Activated CD4-positive, alpha-beta T cell treated with anti-CD3 and anti-CD28 coated beads for 24 hours (primary cell): Measurements from ENCODE around the gene UTP4.
"Not testable (repeated sequence)": the region's sequence is repeated elsewhere in the genome, so short reads cannot be mapped to it uniquely, and the experiment has no call there.

Source experiments
- DNase-seq, 2 donors: peaks; one replicate each; pipeline ENCODE4 v3.0.0-alpha.2; 2020; ENCODE audit warnings: low read depth in 2 of 2

The UTP4 gene

DNA sequence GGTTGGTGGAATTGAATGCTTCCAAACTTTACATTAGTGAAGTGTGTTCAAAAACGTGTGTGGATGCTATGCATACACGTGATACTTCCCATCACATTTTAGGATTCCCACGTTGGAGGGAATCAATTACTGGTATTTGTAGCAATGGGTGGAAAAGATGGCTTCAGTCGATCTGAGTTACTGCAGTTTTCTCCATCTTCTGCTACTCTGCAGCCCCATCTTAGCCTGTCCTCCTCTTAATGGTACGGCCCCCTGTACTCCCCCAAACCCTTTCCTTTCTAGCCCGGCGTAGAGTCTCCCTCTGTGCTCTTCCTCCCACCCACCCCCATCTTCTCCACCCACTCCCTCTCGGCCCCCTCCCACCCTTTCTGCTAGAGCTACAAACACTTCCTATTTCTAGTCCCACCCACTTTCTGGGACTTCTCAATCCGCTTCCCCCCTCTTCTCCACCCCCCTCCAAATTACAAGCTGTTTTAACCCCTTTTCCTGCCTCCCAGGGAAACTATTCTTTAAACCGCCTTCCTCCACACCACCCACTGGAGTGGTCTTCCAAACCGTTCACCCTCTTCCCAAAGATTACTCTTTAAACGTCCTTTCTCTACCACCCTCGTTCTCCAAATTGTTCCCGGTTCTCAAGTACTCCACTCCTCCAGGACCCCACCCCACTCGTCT lies 1.1 kb upstream of the UTP4 start:
- no peak for DNase-seq

DNA sequence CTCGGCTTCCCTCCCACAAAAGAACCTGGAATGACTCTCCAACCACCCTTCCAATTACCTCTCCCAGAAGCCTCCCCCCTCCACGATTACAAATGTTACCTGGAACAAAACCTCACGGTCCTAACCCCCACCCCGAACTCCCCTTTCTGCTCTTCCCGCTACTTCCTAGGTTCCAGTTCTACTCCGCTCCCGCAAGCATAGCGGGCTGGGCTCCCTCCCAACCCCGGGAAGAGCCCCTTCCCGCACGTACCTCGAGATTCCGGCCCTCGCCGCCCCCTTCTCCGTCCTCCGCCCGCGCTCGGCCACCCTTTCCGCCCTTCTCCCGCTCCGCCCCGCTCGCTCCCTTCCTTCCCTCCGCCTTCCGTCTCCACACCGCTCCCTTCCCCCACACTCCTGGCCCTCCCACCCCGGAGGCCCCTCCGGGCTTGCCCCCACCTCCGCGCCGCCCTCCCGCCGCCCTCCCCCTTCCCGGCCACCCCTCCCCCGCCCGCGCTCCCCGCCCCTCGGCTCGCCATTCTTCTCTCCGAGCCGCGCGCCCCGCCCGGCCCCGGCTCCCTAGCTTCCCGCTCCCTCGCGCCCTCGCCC lies 518 bp upstream of the UTP4 start:
- DNase-seq: peak; percentile 65 to 75

DNA sequence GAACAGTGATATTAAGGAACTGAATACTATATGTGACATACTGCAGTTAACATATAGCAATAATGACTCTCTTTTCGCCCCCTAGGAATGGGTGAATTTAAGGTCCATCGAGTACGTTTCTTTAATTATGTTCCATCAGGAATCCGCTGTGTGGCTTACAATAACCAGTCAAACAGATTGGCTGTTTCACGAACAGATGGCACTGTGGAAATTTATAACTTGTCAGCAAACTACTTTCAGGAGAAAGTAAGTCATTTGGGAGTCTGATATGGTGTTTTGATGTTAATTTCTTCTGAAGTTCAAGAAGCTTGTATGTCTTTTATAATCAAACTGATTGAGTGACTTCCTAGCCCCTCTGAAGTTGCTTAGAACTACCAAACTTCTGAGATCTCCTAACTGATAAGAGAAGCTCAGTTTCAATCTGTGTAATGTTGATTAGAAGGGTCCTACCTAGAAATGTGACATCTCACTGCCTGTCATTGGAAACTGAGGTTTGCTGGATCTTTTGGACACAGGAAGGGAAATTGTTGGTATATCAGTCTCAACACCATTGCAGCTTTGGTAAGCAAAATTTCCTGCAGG lies 1.0 kb downstream of the UTP4 start:
- no peak for DNase-seq

DNA sequence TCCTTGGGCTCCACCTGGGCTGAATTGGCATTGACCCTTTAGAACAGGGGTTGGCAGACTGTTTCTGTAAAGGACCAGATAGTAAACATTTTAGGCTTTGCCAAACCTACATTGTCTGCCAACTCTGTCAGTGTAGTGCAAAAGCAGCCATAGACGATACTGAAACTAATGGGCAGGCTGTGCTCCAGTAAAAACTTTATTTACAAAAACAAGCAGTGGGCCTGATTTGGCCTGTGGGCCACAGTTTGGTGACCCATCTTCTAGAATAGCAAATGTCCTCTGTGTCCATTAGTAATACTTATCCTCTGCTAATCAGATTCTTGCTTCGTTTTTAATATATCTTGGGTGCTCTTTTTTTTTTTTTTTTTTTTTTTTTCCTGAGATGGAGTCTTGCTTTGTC lies 6.2 kb downstream of the UTP4 start:
- no peak for DNase-seq

DNA sequence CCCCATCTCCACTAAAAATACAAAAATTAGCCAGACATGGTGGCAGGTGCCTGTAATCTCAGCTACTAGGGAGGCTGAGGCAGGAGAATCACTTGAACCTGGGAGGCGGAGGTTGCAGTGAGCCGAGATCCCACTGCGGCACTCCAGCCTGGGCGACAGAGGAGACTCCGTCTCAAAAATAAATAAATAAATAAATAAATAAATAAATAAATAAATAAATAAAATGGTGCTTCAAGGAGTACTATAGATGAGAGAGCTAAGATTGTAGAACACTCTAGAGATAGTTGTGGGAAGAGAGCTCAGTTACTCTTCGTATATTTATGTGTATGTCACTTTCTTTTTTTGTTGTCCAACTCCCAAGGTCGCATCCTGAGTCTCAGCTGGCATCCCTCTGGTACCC lies 7.0 kb downstream of the UTP4 start:
- DNase-seq: not testable (repeated sequence)

DNA sequence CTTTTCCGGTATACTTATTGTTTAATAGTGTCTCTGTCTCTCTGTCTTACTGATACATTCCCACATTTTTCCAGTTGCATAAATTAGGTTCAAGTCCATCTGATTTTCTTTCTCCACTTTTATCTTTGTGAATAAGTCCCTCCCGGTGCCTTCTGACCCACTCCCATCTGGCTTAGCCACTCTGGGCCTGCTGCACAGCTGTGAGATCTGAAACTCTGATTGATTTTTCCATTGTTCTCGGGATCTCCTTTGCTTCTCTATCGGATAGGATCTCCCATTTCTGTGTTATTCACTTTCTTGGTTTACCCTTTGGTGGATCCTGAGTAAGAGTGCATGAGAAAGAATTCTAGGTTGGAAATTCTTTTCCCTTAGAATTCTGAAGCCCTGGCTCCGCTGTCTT lies 8.6 kb downstream of the UTP4 start:
- no peak for DNase-seq

DNA sequence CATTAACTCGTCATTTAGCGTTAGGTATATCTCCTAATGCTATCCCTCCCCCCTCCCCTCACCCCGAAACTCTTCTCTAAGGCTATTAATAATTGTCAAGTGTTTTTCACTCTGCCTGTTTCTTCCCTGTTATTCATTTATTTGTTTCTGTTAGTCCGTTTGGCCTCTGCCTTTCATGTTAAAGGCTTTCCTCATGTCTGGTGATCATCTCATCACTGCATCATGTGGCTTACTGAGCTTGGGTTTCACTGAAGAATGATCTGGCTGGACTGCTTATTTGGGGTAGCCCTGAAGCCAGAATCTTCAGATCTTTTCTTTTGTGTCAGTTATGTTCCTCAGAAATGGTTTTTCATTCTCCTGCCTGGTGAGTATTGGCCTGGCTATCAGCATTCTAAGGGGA lies 9.5 kb downstream of the UTP4 start:
- no peak for DNase-seq

DNA sequence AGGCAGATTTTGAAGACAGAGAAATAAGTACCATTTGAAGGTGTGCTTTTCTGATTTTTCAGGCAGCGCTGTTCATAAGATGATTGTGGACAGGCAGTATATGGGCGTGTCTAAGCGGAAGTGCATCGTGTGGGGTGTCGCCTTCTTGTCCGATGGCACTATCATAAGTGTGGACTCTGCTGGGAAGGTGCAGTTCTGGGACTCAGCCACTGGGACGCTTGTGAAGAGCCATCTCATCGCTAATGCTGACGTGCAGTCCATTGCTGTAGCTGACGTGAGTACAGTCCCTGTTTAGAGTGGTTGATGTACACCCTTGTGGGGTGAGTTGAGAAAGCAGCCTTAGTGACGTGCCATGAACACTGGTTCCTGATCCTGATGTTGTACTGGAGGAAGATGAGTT lies 10.7 kb downstream of the UTP4 start:
- DNase-seq: no peak

DNA sequence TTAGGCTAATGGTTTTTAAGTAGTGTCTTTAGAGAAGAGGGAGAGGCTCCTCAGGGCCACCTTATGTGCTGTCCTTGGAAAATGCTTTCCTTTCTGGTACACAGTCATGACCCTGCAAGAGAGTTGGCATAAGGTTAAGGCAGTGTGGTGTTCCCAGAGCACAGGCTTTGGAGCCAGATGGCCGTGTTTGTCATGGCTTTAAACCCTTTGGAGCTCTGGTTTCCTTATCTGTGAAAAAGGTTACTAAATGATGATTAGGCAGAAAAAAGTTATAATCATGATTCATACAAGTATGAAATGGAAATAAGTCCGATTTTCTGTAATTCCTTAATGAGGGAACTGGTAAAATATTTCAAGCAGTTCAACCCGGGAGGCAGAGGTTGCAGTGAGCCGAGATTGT lies 13.2 kb downstream of the UTP4 start:
- DNase-seq: no peak

DNA sequence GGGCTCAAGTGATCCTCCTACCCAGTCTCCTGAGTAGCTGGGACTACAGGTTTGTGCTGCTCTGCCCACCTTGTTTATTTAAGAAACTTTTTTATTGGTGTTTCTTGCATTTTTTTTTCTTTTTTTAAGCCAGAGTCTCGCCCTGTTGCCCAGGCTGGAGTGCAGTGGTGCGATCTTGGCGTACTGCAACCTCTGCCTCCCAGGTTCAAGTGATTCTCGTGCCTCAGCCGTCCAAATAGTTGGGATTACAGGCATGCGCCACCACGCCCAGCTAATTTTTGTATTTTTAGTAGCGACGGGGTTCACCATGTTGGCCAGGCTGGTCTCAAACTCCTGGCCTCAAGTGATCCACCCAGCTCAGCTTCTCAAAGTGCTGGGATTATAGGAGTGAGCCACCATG lies 17.2 kb downstream of the UTP4 start:
- DNase-seq: not testable (repeated sequence)

DNA sequence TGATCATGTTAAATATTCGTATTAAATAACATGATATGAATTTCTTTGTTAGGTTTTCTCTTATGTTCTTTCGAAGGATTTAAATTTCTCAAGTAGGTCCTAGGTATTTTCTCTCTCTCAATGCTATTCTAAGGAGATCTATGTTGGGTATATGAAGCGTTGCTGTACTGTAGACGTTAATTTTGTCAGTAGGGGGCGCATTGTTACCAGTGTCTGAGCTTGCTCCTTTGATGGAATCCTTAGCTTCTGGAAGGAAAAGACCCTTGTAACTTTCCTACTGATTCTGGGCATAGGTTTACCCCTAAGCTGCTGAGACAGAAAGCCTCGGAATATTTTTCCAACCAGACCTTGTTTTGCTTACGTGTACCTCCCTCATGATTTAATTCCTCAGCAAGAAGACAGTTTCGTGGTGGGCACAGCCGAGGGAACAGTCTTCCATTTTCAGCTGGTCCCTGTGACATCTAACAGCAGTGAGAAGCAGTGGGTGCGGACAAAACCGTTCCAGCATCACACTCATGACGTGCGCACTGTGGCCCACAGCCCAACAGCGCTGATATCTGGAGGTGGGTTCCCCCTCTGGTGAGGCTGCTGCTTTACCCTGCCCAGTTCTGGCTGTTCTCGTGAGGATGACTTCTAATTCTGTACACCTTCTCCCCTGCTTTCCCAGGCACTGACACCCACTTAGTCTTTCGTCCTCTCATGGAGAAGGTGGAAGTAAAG lies 17.9 kb downstream of the UTP4 start:
- peak in 1 of 2 donors; percentile 51 for DNase-seq

DNA sequence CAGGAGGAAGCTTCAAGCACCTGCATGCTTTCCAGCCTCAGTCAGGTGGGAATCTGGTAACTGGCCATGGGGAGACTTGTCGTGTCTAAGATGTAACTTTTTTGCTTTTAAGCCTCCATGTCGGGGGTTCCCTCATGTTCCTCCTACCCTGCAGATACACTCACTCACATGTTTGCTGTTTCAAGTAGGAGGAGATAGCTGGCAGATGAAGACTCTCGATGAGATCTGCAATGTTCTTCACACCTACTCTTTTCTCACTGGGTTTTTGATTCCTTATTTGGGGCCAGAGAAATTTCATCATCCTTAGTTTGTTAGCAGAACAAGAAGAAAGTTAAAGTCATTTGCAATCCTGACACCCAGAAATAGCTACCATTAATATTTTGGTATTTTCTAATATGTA lies 24.7 kb downstream of the UTP4 start:
- no peak for DNase-seq

DNA sequence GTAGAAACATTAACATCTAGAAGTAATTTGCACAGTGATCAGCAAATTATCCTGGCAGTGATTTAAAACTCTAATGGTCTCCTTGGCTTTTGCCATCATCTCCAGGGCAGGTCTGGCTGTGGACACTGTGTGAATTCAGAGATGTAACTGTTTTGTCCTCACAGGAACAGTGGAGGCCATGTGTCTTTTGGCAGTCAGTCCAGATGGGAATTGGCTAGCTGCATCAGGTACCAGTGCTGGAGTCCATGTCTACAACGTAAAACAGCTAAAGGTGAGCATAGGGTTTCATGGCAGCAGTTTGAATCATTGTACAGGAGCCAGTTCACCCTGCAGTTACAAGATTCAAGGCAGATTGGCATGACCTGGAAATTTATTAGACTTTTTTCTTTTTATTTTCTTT lies 27.7 kb downstream of the UTP4 start:
- no peak for DNase-seq

DNA sequence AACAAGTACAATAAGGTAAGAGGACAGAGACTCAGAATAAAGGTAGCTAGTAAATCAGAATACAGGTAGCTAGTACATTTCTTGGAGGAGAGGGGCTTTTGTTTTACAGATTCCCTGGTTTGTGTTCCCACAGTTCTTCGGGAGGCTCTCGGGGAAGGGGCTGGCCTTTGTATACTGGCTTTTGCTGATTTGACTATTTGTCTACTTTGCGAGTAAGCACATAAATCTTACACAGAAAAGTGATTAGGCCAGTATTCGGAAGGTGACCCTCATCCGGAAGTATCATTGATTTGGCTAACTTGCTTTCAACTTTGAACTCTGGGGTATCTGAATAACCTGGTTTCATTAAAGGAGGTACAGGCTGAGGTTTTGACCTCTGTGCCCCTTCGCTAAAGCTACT lies 33.1 kb downstream of the UTP4 start:
- DNase-seq: no peak

DNA sequence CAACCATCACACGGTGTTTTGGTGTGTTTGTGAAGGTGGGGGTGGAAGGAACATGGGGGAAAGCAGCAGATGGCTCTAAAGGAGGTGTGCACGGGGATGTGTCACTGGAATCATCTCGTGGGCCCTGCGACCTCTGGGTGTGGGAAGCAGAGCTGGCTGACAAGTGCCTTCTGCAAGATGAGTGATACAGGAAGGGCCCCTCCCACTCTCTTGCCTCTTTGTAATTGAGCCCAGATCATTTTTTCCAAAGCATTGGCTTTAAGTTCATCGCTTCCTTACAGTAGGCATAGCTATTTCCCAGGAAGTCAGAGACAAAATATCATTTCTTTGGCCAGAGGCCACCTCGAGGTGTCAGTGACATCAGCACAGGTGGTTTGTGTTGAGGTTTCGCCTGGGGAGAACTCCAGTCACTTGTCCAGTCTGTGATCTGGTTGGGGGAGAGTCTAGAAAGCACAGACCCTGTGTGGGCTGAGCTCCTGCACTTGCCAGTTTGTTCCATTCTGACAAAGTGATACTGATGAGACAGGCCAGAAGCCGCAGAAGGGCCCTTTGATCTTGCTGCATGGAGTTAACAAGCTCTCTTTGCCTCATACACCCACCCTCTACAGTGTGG lies 33.9 kb downstream of the UTP4 start:
- DNase-seq: peak; percentile 62 to 64

DNA sequence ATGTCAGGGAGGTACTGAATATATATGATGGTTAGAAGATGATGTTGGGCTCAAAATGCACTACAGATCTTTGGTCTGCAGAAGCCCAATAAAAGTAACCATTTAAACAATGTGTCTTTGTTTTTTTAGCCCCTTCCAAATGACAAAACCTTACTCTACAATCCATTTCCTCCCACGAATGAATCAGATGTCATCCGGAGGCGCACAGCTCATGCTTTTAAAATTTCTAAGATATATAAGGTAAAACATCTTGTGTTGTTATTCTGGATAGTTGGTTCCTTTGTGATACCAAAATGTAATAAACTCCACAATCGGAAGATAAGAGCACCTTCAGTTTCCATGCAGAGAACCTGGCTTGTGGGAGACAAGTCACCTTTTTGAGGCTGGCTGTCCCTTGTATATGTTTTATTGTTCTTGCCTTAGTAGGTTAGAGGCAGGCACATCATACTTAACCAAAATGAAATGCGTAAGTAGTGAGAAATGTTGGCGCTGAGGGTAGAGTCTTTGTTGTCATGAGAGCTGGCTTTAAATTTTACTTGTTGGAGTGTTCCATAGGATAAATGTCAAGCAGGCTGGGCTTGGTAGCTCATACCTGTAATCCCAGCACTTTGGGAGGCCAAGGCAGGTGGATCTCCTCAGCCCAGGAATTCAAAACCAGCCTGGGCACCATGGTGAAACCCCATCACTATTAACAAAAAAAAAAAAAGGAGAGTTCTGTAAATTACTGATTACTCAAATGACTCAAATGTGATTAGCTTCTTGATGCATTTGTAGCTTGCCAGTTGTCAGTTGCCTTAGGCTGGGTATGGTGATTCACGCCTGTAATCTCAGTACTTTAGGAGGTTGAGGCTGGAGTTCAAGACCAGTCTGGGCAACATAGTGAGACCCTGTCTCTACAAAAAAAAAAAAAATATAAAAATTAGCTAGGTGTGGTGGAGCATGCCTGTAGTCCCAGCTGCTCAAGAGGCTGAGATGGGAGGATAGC lies 34.8 kb downstream of the UTP4 start:
- no peak for DNase-seq

DNA sequence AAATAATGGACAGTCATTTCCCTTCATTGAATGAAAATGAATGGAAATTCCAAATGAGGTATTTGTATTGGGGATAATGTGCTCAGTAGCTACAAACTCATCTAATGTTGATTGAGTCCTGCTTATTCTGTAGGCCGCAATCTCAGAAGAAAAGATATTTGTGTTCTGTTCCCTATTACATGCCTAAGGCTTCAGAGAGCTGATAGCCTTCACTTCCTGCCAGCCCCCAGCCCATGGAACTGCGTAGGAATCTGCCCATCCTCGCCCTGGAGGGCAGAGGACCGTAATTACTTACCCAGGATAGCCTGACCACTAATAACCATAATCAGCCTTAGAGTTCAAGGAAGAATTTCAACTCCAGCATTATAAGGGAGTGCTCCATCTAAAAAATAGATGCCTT lies 36.6 kb downstream of the UTP4 start:
- DNase-seq: no peak

DNA sequence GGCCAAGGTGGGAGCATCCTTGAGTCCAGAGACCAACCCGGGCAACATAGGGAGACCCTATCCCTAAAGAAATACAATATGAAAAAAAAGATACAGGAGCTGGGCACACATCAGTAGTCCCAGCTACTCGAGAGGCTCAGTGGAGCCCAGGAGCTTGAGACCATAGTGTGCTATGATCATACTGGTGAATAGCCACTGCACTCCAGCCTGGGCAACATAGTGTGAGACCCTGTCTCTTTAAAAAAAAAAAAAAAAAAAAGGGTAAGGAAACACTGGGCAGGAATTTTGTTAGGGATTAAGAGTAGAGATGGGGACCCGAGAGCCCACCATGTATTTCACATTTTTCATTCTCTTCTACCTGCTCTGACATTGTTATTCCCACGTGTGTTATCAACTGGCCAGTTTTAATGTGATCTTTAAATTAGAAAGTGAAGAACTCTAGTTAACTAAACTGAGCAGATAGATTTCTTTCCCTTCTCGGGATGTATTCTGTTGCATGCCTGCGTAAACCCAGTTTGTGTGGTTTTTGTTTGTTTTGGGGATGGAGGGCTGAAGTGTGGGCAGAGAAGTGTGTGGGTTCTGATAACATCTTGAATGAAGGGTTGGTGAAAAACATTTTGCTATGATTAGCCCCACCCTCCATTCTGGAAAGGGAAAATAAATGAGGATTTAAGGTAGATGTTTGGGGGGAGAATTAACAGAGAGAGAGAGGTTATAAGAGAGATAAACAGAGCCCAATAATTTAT lies 37.3 kb downstream of the UTP4 start:
- DNase-seq: no peak

DNA sequence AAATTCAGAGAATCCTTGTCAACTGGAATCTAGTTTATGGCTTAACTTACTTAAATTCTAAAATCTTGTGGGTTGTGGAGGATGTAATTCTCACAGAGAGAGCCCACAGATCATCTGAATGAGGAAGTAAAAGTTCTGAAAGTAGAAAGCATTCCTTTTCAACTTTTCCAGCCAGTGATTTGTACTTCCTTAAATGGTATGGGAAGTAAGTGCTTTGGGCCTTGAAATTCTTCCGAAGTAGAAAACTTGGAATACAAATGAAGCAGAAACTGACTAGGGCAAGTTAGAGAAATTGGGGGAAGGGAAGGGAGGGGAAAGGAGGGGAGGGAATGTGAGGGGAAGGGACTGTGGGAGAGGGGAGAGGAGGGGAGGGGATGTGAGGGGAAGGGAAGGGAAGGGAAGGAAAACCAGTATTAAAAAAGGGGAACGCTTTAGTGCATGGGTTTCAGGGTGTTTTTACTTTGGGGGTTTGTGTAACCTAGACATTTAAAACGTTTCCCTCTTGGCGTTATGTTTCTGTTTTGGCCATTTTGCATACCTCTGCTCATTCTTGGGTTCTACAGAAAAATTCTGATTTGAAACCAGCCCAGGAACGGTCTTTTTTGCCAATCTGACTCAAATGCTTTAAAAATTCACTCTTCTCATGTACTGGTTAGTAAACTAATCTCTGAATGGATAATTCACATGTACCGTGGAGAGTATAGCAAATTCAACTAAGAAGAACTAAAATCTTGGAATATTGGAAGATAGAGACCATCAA lies 39.1 kb downstream of the UTP4 start:
- DNase-seq: no peak
